ENCODE results near the gene DNTT.

DNA sequence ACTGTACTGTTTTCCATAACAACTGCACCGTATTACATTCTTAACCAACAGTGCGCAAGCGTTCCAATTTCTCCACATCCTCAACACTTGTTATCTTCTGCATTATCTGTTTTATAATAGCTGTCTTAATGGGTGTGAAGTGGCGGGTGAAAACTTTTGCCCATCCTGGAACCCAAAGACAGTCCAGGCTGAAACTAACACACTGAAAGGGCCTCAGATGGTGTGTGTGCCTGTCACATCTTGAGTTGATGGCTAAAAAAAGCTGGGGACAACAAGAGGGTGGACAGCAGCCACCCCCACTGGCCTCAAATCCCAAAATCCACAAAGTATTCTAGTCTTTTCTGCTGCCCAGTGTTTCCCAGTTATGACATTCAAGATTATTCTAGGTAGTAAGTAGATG, 35.1 kb downstream of the DNTT start:
- TF ChIP-seq SUZ12 (IDR thresholded peaks at IDR 0.05) (no peak), BHLHE40 (IDR thresholded peaks at IDR 0.05; ENCODE audit: borderline replicate concordance) (no peak), ELF4 (IDR thresholded peaks at IDR 0.05) (no peak), TARDBP (IDR thresholded peaks at IDR 0.05) (no peak), CTBP1 (IDR thresholded peaks at IDR 0.05; ENCODE audit: borderline replicate concordance) (no peak), ARNT (IDR thresholded peaks at IDR 0.05) (no peak), ZNF384 (IDR thresholded peaks at IDR 0.05) (no peak), SP1 (IDR thresholded peaks at IDR 0.05) (no peak), FOXM1 (IDR thresholded peaks at IDR 0.05; ENCODE audit: borderline replicate concordance) (no peak), NFRKB (IDR thresholded peaks at IDR 0.05) (no peak), FOXK2 (IDR thresholded peaks at IDR 0.05) (no peak)
- TF ChIP-seq, protein P1, sequence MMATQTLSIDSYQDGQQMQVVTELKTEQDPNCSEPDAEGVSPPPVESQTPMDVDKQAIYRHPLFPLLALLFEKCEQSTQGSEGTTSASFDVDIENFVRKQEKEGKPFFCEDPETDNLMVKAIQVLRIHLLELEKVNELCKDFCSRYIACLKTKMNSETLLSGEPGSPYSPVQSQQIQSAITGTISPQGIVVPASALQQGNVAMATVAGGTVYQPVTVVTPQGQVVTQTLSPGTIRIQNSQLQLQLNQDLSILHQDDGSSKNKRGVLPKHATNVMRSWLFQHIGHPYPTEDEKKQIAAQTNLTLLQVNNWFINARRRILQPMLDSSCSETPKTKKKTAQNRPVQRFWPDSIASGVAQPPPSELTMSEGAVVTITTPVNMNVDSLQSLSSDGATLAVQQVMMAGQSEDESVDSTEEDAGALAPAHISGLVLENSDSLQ (IDR thresholded peaks at IDR 0.05): no peak

Data from HEK293T (cell line).